AG09309 (cell line): Measurements from ENCODE around the gene SPRED1.

Experiments
- DNase-seq: peaks from one replicate; pipeline ENCODE4 v3.0.0-alpha.2; 2010; ENCODE audit warnings: low read depth
- H3K4me3 ChIP-seq: 2 replicates; pipeline ENCODE4 v1.5.1; 2011; ENCODE audit warnings: mild to moderate bottlenecking, low read depth, low read length, moderate library complexity; ENCODE audit not compliant: control insufficient read depth
- CTCF ChIP-seq: IDR thresholded peaks from 2 replicates; pipeline ENCODE4 v1.5.1; 2011; ENCODE audit warnings: mild to moderate bottlenecking, low read depth, low read length, inconsistent platforms; ENCODE audit not compliant: insufficient read depth, control insufficient read depth; ENCODE audit errors: missing control alignments

Gene SPRED1

DNA sequence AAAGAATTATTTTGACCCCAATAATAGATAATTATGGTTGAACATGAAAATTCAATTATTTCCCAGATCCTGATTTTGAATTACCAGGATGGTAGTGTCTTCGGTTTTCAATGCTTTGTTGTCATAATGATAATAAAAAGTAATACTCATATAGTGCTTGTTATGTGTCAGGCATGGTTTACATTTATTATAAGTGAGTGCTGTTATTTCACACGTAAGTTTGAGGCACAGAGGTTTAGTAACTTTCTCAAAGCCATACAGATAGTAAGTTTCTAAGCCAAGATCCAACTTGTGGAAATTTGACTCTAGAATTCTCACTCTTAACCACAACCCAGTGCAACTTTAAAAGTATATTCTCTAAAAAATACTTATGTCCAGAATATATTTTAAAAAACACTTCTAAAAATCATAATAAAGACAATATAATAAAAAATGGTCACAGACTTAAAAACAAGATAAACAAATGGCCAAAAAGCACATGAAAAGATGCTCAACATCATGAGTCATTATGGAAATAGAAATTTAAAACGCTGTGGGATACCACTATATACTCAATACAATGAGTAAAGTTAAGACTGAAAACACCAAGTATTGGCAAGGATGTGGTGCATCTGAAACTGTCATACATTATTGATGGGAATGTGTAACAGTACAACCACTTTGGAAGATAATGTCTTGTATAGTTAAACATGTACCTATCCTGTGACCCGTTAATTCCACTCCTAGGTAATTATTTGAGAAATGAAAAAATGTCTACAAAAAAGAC is 45.2 kb downstream of the SPRED1 start:
- H3K4me3 ChIP-seq: no peak overlapping the region
- DNase-seq: no peak
- no peak for TF ChIP-seq CTCF

GRCh38 chr15:38299216-38299615 is 46.6 kb downstream of the SPRED1 start:
- DNase-seq: no peak
- no peak overlapping the region for H3K4me3 ChIP-seq
- no peak for TF ChIP-seq CTCF

DNA sequence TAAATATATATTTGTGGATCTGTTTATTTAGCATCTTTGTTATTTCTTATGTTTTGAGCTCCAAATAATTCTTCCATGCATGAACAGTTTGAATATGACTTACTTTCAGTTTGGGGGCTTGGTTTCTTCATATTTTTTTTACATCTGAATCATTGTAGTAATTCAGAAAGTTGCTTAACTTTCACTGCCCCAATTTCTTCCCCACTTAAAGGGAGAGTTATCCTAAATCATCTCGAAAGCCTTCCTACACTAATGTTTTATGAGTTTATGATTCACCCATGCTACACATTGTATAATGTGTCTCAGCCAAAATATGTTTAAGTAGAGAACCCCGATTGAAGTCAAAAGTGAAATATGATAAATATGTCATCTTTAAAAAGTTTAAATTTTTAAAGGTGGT is 47.8 kb downstream of the SPRED1 start:
- no peak overlapping the region for H3K4me3 ChIP-seq
- DNase-seq: no peak
- TF ChIP-seq CTCF: no peak

GRCh38 chr15:38304481-38304880 is 51.8 kb downstream of the SPRED1 start:
- no peak overlapping the region for H3K4me3 ChIP-seq
- no peak for TF ChIP-seq CTCF
- DNase-seq: no peak

- no peak for TF ChIP-seq CTCF
- DNase-seq: no peak
- H3K4me3 ChIP-seq: no peak overlapping the region
These were observed 54.6 kb downstream of the SPRED1 start for GRCh38 chr15:38307251-38307650.

- DNase-seq: no peak
- no peak overlapping the region for H3K4me3 ChIP-seq
- TF ChIP-seq CTCF: no peak
These were observed 55.4 kb downstream of the SPRED1 start for GRCh38 chr15:38307861-38308641.
